OCI-LY3 (cell line): Measurements from ENCODE around the gene GIMD1.
"Not testable (repeated sequence)": the region's sequence is repeated elsewhere in the genome, so short reads cannot be mapped to it uniquely, and the experiment has no call there.

ENCODE experiments used
- H2AFZ ChIP-seq: fragments of 200-600, 300-600 bp; shearing (Covaris generic); 2 replicates; pipeline ENCODE4 v1.6.0; 2014; ENCODE audit warnings: antibody characterized with exemption, low read depth, low read length
- H3K27ac ChIP-seq: fragments of 200-600, 300-600 bp; sonication (generic); 2 replicates; pipeline ENCODE4 v1.5.1; 2014; ENCODE audit warnings: mild to moderate bottlenecking, low read length, moderate library complexity, mixed read lengths
- H3K27me3 ChIP-seq: fragments of 200-600, 300-600 bp; sonication (generic); 2 replicates; pipeline ENCODE4 v1.6.1; 2014; ENCODE audit warnings: low read depth, low read length, mixed read lengths
- H3K36me3 ChIP-seq: fragments of 200-600, 300-600 bp; sonication (generic); replicated peaks from 2 replicates; pipeline ENCODE3; 2014; ENCODE audit warnings: low read depth, low read length, mixed read lengths
- H3K4me1 ChIP-seq: fragments of 300-600, 200-600 bp; sonication (generic); 2 replicates; pipeline ENCODE4 v1.6.1; 2014; ENCODE audit warnings: low read length, mixed read lengths
- H3K4me2 ChIP-seq: fragments of 200-600, 300-600 bp; sonication (generic); 2 replicates; pipeline ENCODE4 v1.6.1; 2014; ENCODE audit warnings: low read length, mixed read lengths
- H3K4me3 ChIP-seq: fragments of 300-600, 200-600 bp; sonication (generic); 2 replicates; pipeline ENCODE4 v1.5.1; 2014; ENCODE audit warnings: antibody characterized with exemption, mild to moderate bottlenecking, low read length, moderate library complexity
- H3K79me2 ChIP-seq: fragments of 300-600, 200-600 bp; shearing (Covaris generic); 2 replicates; pipeline ENCODE4 v1.6.1; 2014; ENCODE audit warnings: mild to moderate bottlenecking, low read length, mixed read lengths
- H3K9ac ChIP-seq: fragments of 300-600, 200-600 bp; shearing (Covaris generic); 2 replicates; pipeline ENCODE4 v1.6.0; 2014; ENCODE audit warnings: mild to moderate bottlenecking, low read length, moderate library complexity
- H3K9me3 ChIP-seq: fragments of 200-600, 300-600 bp; shearing (Covaris generic); 2 replicates; pipeline ENCODE4 v1.6.1; 2014; ENCODE audit warnings: low read length, mixed read lengths; ENCODE audit not compliant: insufficient read depth
- H4K20me1 ChIP-seq: fragments of 200-600, 300-600 bp; sonication (generic); 2 replicates; pipeline ENCODE4 v1.6.1; 2016; ENCODE audit warnings: low read length, mixed read lengths; ENCODE audit not compliant: insufficient read depth
- EZH2phosphoT487 ChIP-seq: fragments of 200-600 bp; shearing (Covaris generic); IDR thresholded peaks from 2 replicates; pipeline ENCODE4 v1.6.1; 2018; ENCODE audit warnings: antibody characterized with exemption, mixed run types, low read depth
- TF ChIP-seq, protein P1 (sequence below): fragments of 200-600, 300-600 bp; sonication (generic); IDR thresholded peaks from 2 replicates; pipeline ENCODE4 v1.5.1; 2014; ENCODE audit warnings: antibody characterized with exemption, low read length, low read depth

GIMD1 gene

DNA sequence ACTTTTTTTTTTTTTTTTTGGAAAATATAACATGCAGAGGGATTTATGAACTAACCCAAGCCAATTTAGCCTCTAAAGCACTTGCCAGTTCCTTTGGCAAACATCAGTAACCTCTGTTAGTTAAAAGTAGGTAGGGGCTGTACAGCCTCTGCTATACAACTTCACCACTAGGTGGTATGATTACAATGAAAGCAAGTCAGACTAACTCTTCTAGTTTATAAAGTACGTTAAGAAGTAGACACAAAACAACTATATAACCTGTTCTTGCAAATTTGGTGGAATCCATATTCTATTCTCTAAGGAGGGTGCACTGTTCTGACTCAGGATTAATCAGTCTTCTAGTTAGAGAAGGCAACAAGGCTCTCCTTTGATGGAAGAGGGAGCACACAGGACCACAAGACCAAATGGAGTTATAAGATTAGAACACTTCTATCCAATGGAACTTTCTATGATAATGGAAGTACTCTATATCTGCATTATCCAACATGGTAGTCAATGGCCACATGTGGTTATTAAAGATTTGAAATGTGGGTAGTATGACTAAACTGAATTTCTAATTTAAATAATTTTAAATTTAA is 39.4 kb downstream of the GIMD1 start:
- H3K4me3 ChIP-seq, result no peak overlapping the region
- H2AFZ ChIP-seq, result no peak overlapping the region
- no peak overlapping the region for H3K4me2 ChIP-seq
- H3K9ac ChIP-seq, result no peak overlapping the region
- H3K79me2 ChIP-seq, result peaks cover 3% of the 10 kb centered on the region; the same call in 1 of the 2 replicates
- H3K27me3 ChIP-seq, result no peaks in the 10 kb centered on the region
- H3K4me1 ChIP-seq, result peaks cover 8% of the 10 kb centered on the region
- H3K36me3 ChIP-seq, result peaks cover 46% of the 10 kb centered on the region
- no peaks in the 10 kb centered on the region for H3K9me3 ChIP-seq
- no peaks in the 10 kb centered on the region for H4K20me1 ChIP-seq
- TF ChIP-seq, protein P1, sequence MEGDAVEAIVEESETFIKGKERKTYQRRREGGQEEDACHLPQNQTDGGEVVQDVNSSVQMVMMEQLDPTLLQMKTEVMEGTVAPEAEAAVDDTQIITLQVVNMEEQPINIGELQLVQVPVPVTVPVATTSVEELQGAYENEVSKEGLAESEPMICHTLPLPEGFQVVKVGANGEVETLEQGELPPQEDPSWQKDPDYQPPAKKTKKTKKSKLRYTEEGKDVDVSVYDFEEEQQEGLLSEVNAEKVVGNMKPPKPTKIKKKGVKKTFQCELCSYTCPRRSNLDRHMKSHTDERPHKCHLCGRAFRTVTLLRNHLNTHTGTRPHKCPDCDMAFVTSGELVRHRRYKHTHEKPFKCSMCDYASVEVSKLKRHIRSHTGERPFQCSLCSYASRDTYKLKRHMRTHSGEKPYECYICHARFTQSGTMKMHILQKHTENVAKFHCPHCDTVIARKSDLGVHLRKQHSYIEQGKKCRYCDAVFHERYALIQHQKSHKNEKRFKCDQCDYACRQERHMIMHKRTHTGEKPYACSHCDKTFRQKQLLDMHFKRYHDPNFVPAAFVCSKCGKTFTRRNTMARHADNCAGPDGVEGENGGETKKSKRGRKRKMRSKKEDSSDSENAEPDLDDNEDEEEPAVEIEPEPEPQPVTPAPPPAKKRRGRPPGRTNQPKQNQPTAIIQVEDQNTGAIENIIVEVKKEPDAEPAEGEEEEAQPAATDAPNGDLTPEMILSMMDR, result peak; percentile 69
- TF ChIP-seq EZH2phosphoT487, result no peak
- H3K27ac ChIP-seq, result no peak overlapping the region

DNA sequence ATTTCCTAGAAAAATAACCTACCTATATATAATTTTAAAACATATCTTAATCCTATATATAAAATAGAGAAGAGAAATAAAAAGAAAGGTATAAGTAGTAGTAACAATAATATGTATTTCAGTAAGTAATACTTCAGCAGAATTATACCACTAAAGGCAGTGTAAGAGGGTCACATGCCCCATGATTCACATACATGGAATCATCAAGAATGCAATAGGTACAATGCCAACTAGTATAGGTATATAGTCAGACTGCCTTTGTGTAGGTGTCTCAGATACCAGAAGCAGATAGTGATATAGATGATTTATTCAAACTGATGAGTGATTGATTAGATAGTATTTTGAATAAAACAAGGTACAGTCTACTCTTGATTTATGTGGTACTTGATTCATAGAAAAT is 42.8 kb downstream of the GIMD1 start:
- Histone ChIP-seq H3K4me1 (peaks cover 14% of the 10 kb centered on the region), H3K4me2 (no peak overlapping the region), H3K79me2 (peaks cover 17% of the 10 kb centered on the region), H3K4me3 (no peak overlapping the region), H3K9ac (no peak overlapping the region), H4K20me1 (no peaks in the 10 kb centered on the region), H3K36me3 (peaks cover 25% of the 10 kb centered on the region), H2AFZ (no peak overlapping the region), H3K9me3 (no peaks in the 10 kb centered on the region), H3K27me3 (no peaks in the 10 kb centered on the region), H3K27ac (no peak overlapping the region)
- TF ChIP-seq EZH2phosphoT487, result no peak
- TF ChIP-seq, protein P1, result no peak

DNA sequence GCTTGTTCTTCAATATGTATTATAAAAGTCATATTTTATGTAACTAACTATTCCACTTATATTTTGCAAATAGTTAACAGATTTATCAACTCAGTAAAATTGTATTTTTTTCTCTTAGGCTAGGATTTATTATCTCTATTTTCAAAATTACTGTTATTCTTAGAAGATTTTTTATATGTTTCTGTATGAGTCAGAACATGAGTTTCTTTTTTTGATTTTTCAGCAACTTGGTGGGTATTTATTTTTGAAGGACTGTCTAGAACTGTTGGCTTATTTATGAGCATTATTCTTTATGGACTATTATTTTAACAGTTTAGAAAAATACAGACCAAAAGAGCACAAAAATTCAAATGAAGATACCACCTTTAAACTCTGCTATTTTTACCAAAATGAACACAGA is 45.5 kb downstream of the GIMD1 start:
- H3K4me3 ChIP-seq, result no peak overlapping the region
- H3K27ac ChIP-seq, result no peak overlapping the region
- H3K4me2 ChIP-seq, result no peak overlapping the region
- peaks cover 29% of the 10 kb centered on the region for H3K36me3 ChIP-seq
- no peaks in the 10 kb centered on the region for H3K9me3 ChIP-seq
- no peak overlapping the region for H2AFZ ChIP-seq
- H3K9ac ChIP-seq, result no peak overlapping the region
- H3K27me3 ChIP-seq, result no peaks in the 10 kb centered on the region
- peaks cover 19% of the 10 kb centered on the region for H3K4me1 ChIP-seq
- H4K20me1 ChIP-seq, result no peaks in the 10 kb centered on the region
- H3K79me2 ChIP-seq, result peaks cover 43% of the 10 kb centered on the region
- TF ChIP-seq, protein P1, result no peak
- no peak for TF ChIP-seq EZH2phosphoT487

DNA sequence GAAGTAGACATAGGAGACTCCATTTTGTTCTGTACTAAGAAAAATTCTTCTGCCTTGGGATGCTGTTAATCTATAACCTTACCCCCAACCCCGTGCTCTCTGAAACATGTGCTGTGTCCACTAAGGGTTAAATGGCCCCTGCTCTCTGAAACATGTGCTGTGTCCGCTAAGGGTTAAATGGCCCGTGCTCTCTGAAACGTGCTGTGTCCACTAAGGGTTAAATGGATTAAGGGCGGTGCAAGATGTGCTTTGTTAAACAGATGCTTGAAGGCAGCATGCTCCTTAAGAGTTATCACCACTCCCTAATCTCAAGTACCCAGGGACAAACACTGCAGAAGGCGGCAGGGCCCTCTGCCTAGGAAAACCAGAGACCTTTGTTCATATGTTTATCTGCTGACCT is 46.8 kb downstream of the GIMD1 start:
- H3K27ac ChIP-seq, H3K9me3 ChIP-seq, H3K4me2 ChIP-seq, H4K20me1 ChIP-seq, H3K27me3 ChIP-seq, H2AFZ ChIP-seq, H3K9ac ChIP-seq, H3K4me3 ChIP-seq: not testable (repeated sequence)
- peaks cover 21% of the 10 kb centered on the region for H3K4me1 ChIP-seq
- H3K79me2 ChIP-seq, result peaks cover 56% of the 10 kb centered on the region
- peaks cover 19% of the 10 kb centered on the region for H3K36me3 ChIP-seq

DNA sequence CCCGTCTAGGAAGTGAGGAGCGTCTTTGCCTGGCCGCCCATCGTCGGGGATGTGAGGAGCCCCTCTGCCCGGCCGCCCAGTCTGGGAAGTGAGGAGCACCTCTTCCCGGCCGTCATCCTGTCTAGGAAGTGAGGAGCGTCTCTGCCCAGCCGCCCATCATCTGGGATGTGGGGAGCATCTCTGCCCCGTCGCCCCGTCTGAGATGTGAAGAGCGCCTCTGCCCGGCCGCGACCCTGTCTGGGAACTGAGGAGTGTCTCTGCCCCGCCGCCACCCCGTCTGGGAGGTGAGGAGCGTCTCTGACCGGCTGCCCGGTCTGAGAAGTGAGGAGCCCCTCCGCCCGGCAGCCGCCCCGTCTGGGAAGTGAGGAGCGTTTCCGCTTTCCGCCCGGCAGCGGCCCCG is 47.4 kb downstream of the GIMD1 start:
- not testable (repeated sequence) for H3K4me3 ChIP-seq, H3K4me2 ChIP-seq, H3K9me3 ChIP-seq, H2AFZ ChIP-seq, H3K9ac ChIP-seq, H3K27me3 ChIP-seq, H4K20me1 ChIP-seq, H3K27ac ChIP-seq
- H3K79me2 ChIP-seq, result peaks cover 63% of the 10 kb centered on the region
- H3K36me3 ChIP-seq, result peaks cover 16% of the 10 kb centered on the region
- H3K4me1 ChIP-seq, result peaks cover 21% of the 10 kb centered on the region
